PC-3 (cell line): ENCODE results near the gene SLC6A7. TPM values are rescaled to one million over a fixed set of nuclear protein-coding genes. Genes with fewer than 3 reads are reported as not detected.

Experiments used
- ATAC-seq: fragments of 200-7000 bp; cut with Tn5 transposase; 2 replicates; pipeline ENCODE4 v1.9.1; 2020; ENCODE audit warnings: mild to moderate bottlenecking, moderate library complexity
- BruUV-seq: library from RNA; stranded (reverse); fragments of 400-500 nt; replicated peaks from 2 replicates; lab custom pipeline; 2021; lab: Mats Ljungman, UMichigan
- CTCF ChIA-PET: fragments of 300-600 bp; sonication (Branson Sonifier 250); formaldehyde crosslinking; loops from one replicate; lab custom pipeline; 2022; ENCODE audit warnings: antibody characterized with exemption; lab: Charles Lee
- POLR2A ChIA-PET: fragments of 300-600 bp; sonication (Branson Sonifier 250); formaldehyde crosslinking; loops from one replicate; lab custom pipeline; 2022; ENCODE audit warnings: antibody characterized with exemption; ENCODE audit not compliant: unreplicated experiment; lab: Charles Lee
- DNase-seq: peaks from one replicate; pipeline ENCODE4 v3.0.0-alpha.2; 2015
- H2AFZ ChIP-seq: fragments of 300-600 bp; sonication (generic); 2 replicates; pipeline ENCODE4 v1.6.0; 2016; ENCODE audit warnings: antibody characterized with exemption, low read length
- H3F3A ChIP-seq: fragments of 300-600 bp; sonication (generic); one replicate; pipeline ENCODE4 v1.6.0; 2017; ENCODE audit warnings: antibody characterized with exemption, low read length, control low read depth, mild to moderate bottlenecking; ENCODE audit not compliant: unreplicated experiment
- H3K27ac ChIP-seq: fragments of 300-600 bp; sonication (generic); 2 replicates; pipeline ENCODE4 v1.5.1; 2016; ENCODE audit warnings: mild to moderate bottlenecking, low read length
- H3K27me3 ChIP-seq: fragments of 300-600 bp; sonication (generic); 2 replicates; pipeline ENCODE4 v1.6.1; 2016; ENCODE audit warnings: low read length, mixed read lengths
- H3K36me3 ChIP-seq: fragments of 300-600 bp; sonication (generic); 2 replicates; pipeline ENCODE4 v1.6.1; 2016; ENCODE audit warnings: low read depth, mixed run types, low read length, mixed read lengths
- H3K4me1 ChIP-seq: fragments of 300-600 bp; sonication (generic); 2 replicates; pipeline ENCODE4 v1.5.1; 2016; ENCODE audit warnings: low read length; ENCODE audit not compliant: insufficient read depth
- H3K4me2 ChIP-seq: fragments of 300-600 bp; sonication (generic); 2 replicates; pipeline ENCODE4 v1.6.0; 2016; ENCODE audit warnings: low read length
- H3K4me3 ChIP-seq: fragments of 300-600 bp; sonication (generic); 2 replicates; pipeline ENCODE4 v1.5.1; 2016; ENCODE audit warnings: mild to moderate bottlenecking, low read length, mixed read lengths
- H3K79me2 ChIP-seq: fragments of 300-600 bp; sonication (generic); 2 replicates; pipeline ENCODE4 v1.6.1; 2017; ENCODE audit warnings: low read length, mixed read lengths
- H3K9ac ChIP-seq: fragments of 300-600 bp; sonication (generic); 2 replicates; pipeline ENCODE4 v1.6.0; 2016; ENCODE audit warnings: mild to moderate bottlenecking, low read length
- H3K9me2 ChIP-seq: fragments of 300-600 bp; sonication (generic); replicated peaks from 2 replicates; pipeline ENCODE4 v1.6.1; 2016; ENCODE audit warnings: mixed run types, low read length, mixed read lengths
- H3K9me3 ChIP-seq: fragments of 300-600 bp; sonication (generic); 2 replicates; pipeline ENCODE4 v1.6.1; 2016; ENCODE audit warnings: low read length, mixed read lengths
- H4K20me1 ChIP-seq: fragments of 300-600 bp; sonication (generic); 2 replicates; pipeline ENCODE4 v1.6.1; 2016; ENCODE audit warnings: low read length, mixed read lengths
- EZH2 ChIP-seq: fragments of 300-600 bp; sonication (generic); IDR thresholded peaks from one replicate; pipeline ENCODE4 v1.6.1; 2017; ENCODE audit warnings: antibody characterized with exemption, mild to moderate bottlenecking, low read length; ENCODE audit not compliant: unreplicated experiment
- EZH2phosphoT487 ChIP-seq: fragments of 300-600 bp; sonication (generic); IDR thresholded peaks from 2 replicates; pipeline ENCODE4 v1.6.1; 2018; ENCODE audit warnings: mild to moderate bottlenecking, antibody characterized with exemption, low read length, borderline replicate concordance
- intact Hi-C: fragments of 100-400 bp; cut with micrococcal nuclease; formaldehyde crosslinking; loops from 2 replicates; pipeline ENCODE4 v1.9.0; 2023
- total RNA-seq: library from RNA; depleted of rRNA; stranded (reverse); fragments of >200 nt; gene quantifications from 2 replicates; pipeline ENCODE4 v1.2.3, GENCODE V29; 2014
- TF ChIP-seq, protein P1 (sequence below): fragments of 300-600 bp; sonication (generic); conservative IDR thresholded peaks from 2 replicates; pipeline ENCODE4 v1.5.1; 2017; ENCODE audit warnings: antibody characterized with exemption, low read depth, mild to moderate bottlenecking, low read length

The SLC6A7 gene
- total RNA-seq, 1 experiment from 2014 or later, result 0.29 TPM

GRCh38 chr5:150208187-150209098, 18.6 kb downstream of the SLC6A7 start:
- no peaks in the 10 kb centered on the region for H3K9me3 ChIP-seq
- H3F3A ChIP-seq, result no peaks in the 10 kb centered on the region
- peak overlapping the region; percentile 21 for H3K9ac ChIP-seq
- H4K20me1 ChIP-seq, result no peaks in the 10 kb centered on the region
- no TSS peak for BruUV-seq
- H3K4me2 ChIP-seq, result peak overlapping the region; percentile 72
- DNase-seq (peak; percentile 71), ATAC-seq (peak; percentile 57)
- TF ChIP-seq EZH2phosphoT487, result no peak
- TF ChIP-seq EZH2, result no peak
- TF ChIP-seq, protein P1, sequence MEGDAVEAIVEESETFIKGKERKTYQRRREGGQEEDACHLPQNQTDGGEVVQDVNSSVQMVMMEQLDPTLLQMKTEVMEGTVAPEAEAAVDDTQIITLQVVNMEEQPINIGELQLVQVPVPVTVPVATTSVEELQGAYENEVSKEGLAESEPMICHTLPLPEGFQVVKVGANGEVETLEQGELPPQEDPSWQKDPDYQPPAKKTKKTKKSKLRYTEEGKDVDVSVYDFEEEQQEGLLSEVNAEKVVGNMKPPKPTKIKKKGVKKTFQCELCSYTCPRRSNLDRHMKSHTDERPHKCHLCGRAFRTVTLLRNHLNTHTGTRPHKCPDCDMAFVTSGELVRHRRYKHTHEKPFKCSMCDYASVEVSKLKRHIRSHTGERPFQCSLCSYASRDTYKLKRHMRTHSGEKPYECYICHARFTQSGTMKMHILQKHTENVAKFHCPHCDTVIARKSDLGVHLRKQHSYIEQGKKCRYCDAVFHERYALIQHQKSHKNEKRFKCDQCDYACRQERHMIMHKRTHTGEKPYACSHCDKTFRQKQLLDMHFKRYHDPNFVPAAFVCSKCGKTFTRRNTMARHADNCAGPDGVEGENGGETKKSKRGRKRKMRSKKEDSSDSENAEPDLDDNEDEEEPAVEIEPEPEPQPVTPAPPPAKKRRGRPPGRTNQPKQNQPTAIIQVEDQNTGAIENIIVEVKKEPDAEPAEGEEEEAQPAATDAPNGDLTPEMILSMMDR, result no peak
- H3K9me2 ChIP-seq, result no peaks in the 10 kb centered on the region
- no peaks in the 10 kb centered on the region for H3K36me3 ChIP-seq
- no peaks in the 10 kb centered on the region for H3K79me2 ChIP-seq
- peaks cover 16% of the 10 kb centered on the region for H3K4me1 ChIP-seq
- H3K4me3 ChIP-seq, result peak overlapping the region; percentile 25; the same call in 1 of the 2 replicates
- H2AFZ ChIP-seq, result peak overlapping the region; percentile 72
- intact Hi-C loops, result no loop called here
- POLR2A ChIA-PET, result no interaction called here
- H3K27ac ChIP-seq, result peak overlapping the region; percentile 52
- no peaks in the 10 kb centered on the region for H3K27me3 ChIP-seq
- CTCF ChIA-PET, result no interaction called here

DNA sequence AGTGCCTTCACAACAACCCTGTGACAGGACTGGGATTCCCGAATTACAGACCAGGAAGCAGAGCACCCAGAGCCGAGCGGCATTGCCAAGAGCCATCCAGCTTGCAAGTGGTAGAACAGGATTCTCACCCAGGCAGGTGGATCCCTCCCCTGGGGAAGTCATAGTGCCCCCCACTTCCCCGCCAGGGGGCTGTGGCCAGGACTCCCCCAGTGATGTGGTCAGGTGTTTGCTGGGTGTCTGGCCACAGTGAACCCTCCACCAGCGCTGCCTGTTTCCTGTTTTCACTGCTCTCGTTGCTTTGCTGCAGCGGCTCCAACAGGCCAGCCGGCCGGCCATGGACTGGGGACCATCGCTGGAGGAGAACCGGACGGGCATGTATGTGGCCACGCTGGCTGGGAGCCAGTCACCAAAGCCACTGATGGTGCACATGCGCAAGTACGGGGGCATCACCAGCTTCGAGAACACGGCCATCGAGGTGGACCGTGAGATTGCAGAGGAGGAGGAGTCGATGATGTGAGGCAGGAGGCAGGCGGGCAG, 19.3 kb downstream of the SLC6A7 start:
- DNase-seq (peak; percentile 77), ATAC-seq (peak; percentile 83)
- Histone ChIP-seq H3K27ac (peak overlapping the region; percentile 52), H4K20me1 (no peaks in the 10 kb centered on the region), H3K9me3 (no peaks in the 10 kb centered on the region), H3K9ac (peak overlapping the region; percentile 21), H3K4me3 (peak overlapping the region; percentile 25; the same call in 1 of the 2 replicates), H3F3A (no peaks in the 10 kb centered on the region), H2AFZ (peak overlapping the region; percentile 72), H3K4me1 (peaks cover 16% of the 10 kb centered on the region), H3K36me3 (no peaks in the 10 kb centered on the region), H3K27me3 (no peaks in the 10 kb centered on the region), H3K9me2 (no peaks in the 10 kb centered on the region), H3K79me2 (no peaks in the 10 kb centered on the region), H3K4me2 (peak overlapping the region; percentile 72)
- TF ChIP-seq EZH2 (no peak), EZH2phosphoT487 (no peak)
- no TSS peak for BruUV-seq
- ChIA-PET POLR2A (no interaction called here), CTCF (no interaction called here)
- intact Hi-C loops, result no loop called here

DNA sequence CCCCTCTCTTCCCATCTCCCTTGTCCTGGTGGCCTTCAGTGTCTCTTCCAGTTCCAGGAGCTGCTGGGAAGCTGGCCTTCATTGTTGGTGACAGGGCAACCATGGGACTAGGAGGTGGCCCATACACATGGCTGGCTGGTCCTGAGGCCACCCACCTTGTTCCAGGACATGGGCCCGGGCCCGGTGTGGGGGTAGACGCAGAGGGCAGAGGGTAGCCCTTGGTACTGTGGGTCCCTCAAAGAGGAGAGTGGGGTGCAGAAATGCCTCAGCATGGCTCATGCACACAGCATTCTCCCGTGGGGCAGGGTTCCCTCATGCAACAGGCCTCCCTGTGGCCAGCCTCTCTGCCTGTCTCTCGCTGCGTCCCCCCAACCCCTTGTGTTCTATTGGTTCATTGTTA, 20.8 kb downstream of the SLC6A7 start:
- Histone ChIP-seq H4K20me1 (no peaks in the 10 kb centered on the region), H3K9me3 (no peaks in the 10 kb centered on the region), H3K36me3 (no peaks in the 10 kb centered on the region), H3K9ac (no peak overlapping the region), H3K4me2 (no peak overlapping the region), H2AFZ (no peak overlapping the region), H3K27ac (no peak overlapping the region), H3K4me3 (no peak overlapping the region), H3K9me2 (no peaks in the 10 kb centered on the region), H3K27me3 (no peaks in the 10 kb centered on the region), H3F3A (no peaks in the 10 kb centered on the region), H3K79me2 (no peaks in the 10 kb centered on the region), H3K4me1 (peaks cover 16% of the 10 kb centered on the region)
- TF ChIP-seq EZH2phosphoT487, result no peak
- TF ChIP-seq EZH2, result no peak
- TF ChIP-seq, protein P1, result no peak
- CTCF ChIA-PET, result interaction anchor here (0.5 kb wide), 1 partner anchor 51 kb away, joined by 7 read pairs; no protein-coding TSS in a partner anchor
- DNase-seq (no peak), ATAC-seq (no peak)
- intact Hi-C loops, result no loop called here
- no TSS peak for BruUV-seq
- POLR2A ChIA-PET, result interaction anchor here (0.6 kb wide), 1 partner anchor 45 kb away, joined by 4 read pairs; no protein-coding TSS in a partner anchor
